NCI-H526 treated with DMSO at 0.1 percent for 48 hours (cell line): ENCODE measurements around the gene PRPSAP2.
"Not testable (repeated sequence)": the region's sequence is repeated elsewhere in the genome, so short reads cannot be mapped to it uniquely, and the experiment has no call there.

Source experiments
- DNase-seq: peaks from one replicate; lab custom pipeline; 2025; lab: John Stamatoyannopoulos, UW

The PRPSAP2 gene, protein sequence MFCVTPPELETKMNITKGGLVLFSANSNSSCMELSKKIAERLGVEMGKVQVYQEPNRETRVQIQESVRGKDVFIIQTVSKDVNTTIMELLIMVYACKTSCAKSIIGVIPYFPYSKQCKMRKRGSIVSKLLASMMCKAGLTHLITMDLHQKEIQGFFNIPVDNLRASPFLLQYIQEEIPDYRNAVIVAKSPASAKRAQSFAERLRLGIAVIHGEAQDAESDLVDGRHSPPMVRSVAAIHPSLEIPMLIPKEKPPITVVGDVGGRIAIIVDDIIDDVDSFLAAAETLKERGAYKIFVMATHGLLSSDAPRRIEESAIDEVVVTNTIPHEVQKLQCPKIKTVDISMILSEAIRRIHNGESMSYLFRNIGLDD

GRCh38 chr17:18857864-18858566 is at the start of gene PRPSAP2:
Gene PRPSAP2 (plus strand): TSS chr17:18858131. CDS start chr17:18865834, 7,703 bp downstream.
- DNase-seq, result peak; percentile 82

- not testable (repeated sequence) for DNase-seq
These were observed 42.0 kb upstream of the PRPSAP2 start for GRCh38 chr17:18815924-18816323.

GRCh38 chr17:18816489-18817371 is 41.2 kb upstream of the PRPSAP2 start:
- DNase-seq, result peak; percentile 4

DNA sequence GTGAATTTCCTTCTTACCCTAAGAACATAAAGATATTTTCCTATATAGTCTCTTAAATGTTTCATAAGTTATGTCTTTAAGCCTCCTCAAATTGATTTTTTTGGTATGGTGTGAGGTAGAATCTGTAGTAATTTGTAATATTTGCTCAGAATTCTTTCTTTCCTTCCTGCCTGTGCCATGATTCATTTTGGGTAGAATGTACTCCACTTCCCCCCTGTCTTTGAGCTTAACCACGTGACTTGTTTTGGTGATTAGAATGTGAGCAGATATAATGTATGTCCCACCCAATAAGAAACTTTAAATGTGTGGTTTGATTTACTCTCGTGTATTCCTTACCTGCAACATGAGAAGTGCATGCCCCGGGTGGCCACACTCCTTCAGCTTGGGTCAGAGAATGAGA is 36.5 kb upstream of the PRPSAP2 start:
- DNase-seq, result not testable (repeated sequence)

DNA sequence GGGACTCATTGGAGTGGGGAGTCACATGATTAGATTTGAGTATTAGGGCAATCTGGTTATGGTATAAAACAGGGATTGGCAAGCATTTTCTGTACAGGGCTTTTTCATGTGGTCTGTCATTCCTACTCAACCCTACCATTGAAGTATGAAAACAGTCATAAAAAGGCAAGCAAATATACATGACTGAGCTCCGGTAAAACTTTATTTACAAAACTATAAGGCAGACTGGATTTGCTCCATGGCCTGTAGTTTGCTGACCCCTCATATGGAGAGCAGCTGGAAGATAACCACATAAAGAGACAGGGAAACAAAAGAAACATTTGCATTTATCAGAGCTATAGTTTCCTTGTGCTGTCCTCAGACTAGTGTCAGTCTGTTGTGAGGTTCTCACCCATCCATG is 30.3 kb upstream of the PRPSAP2 start:
- not testable (repeated sequence) for DNase-seq

DNA sequence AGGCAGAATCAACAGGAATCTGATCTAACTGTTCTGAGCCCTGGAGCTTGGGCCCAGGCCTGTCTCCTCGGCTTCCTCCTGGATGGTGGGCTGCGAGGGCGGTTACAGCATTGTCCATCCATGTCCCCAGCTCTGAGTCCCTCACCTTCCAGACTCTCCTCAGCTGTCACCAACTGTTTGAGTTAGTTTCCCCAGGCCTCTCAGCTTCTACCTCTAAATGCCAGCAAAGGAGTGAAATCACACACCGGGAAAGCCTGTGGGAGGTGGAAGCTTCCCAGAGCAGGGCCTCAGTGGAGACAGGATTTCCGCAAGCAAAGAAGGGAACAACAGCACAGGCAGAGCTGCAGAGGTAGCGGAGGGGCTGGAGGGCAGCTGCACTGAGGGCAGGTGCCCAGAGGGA is 9.4 kb upstream of the PRPSAP2 start:
- DNase-seq, result no peak

- no peak for DNase-seq
These were observed 7.3 kb upstream of the PRPSAP2 start for GRCh38 chr17:18850679-18851078.

GRCh38 chr17:18851201-18851600 is 6.7 kb upstream of the PRPSAP2 start:
- DNase-seq, result no peak

- no peak for DNase-seq
These were observed 3.0 kb upstream of the PRPSAP2 start for GRCh38 chr17:18854956-18855355.

DNA sequence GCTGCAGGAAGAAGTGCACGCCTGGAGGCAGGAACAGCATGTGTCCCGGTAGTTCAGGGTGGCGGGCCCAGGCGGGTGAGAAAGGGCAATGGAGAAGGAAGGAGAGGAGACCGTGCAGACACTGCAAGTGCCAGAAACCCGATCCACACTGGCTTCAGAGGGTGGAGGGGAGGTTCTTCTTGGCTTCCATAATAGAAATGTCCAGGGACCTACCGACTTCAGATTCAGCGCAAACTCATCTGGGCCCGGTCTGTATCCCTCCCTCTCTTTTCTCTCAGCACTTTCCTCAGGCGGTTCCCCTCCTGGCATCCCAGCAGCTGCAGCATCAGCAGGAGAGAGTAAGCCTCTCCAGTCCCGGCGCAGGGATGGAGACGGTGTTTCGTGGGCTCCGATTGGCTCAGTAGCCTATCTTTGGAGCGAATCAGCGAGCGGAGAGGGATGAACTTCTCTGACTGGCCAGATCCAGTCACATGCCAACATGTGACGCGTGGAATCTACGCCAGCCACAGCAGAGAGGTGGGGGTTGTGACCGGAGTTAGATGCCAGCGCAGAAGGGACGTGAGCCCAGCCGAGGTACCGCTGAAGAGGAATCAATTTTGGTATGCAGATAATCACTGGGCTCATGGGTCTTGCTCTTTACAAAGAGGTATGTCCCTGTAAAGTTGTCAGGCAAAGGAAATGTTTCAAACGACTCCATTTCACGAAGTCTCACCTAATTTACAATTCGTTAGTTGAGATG is 1.9 kb upstream of the PRPSAP2 start:
- peak; percentile 82 for DNase-seq

DNA sequence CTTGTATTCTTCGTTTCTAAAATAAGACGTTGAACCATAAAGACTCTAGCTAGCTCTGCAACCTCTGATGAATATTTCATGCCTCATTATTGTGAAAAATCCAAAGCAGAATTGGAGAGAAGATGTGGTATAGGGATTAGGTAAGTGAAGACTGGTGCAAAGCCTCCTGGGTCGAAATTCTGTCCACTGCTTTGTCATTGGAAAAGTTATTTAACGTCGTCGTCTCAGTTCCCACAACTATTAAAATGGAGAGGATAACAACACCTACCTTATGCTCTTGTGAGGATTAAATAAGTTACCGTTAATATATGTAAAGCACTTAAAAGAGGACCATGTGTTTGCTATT is 1.4 kb upstream of the PRPSAP2 start:
- DNase-seq, result no peak

GRCh38 chr17:18858567-18859245 is 775 bp downstream of the PRPSAP2 start:
- no peak for DNase-seq

DNA sequence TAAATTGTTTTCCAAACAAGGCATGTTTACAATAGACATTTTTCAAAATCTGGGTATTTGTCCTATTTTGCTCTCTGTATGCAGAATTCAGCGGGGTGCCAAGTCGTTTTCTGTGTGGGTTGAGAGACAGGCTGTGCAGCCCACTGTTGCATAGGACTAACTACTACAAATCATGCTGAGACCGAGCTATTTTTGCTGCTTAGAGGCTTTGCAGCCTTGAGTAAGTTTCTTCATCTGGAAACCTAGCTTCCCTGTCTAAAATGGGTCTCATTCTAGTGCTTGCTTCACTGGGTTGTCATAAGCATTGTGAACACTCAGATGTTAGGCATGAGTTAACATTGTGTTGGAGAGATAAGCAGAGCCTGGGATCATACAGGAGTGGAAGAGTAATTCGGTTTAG is 1.3 kb downstream of the PRPSAP2 start:
- DNase-seq, result no peak

- DNase-seq, result no peak
These were observed 2.4 kb downstream of the PRPSAP2 start for GRCh38 chr17:18860161-18860972.

DNA sequence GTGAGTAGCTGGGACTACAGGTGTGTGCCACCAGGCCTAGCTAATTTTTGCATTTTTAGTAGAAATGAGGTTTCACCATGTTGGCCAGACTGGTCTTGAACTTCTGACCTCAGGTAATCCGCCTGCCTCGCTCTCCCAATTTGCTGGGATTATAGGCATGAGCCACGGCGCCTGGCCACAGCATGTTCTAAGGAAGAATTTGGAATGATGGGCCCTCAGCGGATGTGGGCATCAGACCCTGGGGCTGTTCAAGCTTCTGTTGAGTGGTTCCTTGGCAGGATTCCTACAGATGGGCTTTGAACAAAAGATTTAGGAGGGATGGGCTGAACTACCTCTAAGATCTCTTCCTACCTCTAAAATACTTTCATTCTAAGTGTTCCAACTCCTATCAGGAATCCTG is 4.1 kb downstream of the PRPSAP2 start:
- DNase-seq, result no peak

GRCh38 chr17:18864996-18865395 is 7.1 kb downstream of the PRPSAP2 start:
- DNase-seq, result not testable (repeated sequence)

GRCh38 chr17:18866866-18867813 is 9.2 kb downstream of the PRPSAP2 start:
- no peak for DNase-seq

DNA sequence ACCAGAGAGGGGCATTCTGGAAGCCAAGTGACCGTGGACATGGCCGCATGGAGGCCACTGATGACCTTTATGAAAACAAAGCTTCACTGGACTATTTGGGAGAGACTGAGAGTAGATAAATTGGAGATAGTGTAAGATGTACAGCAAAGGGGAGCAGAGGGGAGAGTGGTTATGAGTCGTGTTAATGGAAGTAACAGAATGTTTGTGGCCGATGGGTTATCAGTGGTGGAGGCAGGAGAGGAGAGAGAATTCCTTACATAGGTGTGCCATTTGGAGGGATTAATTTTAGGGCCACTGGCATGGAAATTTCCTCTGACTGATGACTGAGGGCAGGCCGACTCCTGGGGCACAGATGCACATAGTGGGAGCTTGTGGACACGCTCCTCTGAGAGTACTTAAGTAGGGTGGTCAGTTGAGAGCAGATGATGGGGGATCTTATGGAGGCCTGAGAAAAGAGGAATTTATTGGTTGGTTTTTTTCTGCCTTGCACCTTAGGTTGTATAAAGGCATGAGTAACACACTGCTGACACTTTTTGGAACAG is 19.2 kb downstream of the PRPSAP2 start:
- DNase-seq, result no peak

DNA sequence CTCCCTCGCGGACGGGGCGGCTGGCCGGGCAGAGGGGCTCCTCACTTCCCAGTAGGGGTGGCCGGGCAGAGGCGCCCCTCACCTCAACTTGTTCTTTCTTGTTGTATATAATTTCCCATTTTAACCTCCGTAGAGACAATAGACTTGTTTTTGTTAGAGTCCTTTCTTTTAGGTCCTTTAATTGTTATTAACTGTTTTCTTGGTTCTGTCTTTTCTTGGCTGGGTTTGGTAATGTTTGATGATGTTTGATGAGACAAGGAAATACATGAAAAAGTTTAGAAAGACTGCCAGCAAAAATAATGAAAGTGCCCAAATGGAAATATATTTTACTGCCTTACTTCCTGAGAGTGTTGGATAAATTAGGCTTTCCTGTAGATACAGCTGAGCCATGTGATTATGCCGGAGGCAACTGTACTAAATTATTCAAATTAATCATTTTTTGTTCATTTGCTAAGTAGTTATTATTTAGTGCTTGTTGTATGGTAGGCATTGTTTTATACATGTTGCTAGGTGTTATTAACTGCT is 30.9 kb downstream of the PRPSAP2 start:
- no peak for DNase-seq
